HG03378 (cell line): ENCODE data around the gene LMNA.

Experiments used
- ATAC-seq: cut with Tn5 transposase; IDR thresholded peaks from one replicate; pipeline ENCODE4 v1.9.1; 2021; ENCODE audit warnings: mild to moderate bottlenecking, moderate library complexity; ENCODE audit not compliant: unreplicated experiment

LMNA gene

DNA sequence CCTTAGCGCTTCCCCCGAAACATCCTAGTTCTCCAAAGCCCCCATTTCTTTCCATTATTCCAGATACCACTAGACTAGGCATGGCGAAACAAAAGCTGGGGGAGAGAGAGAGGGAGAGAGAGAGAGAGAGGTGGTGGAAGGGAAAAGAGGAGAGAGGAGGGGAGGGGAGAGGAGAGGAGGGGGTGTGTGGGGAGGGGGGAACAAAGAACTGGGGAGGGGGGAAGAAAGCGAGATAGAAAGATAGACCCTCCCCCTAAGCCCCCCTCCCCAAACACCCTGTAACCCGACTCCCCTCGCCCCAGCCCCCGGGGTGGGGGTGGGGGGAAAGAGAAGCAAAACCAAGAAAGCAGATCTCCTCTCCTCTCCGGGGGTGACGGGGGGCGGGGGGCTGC, 32.6 kb upstream of the LMNA start:
- ATAC-seq = no peak

DNA sequence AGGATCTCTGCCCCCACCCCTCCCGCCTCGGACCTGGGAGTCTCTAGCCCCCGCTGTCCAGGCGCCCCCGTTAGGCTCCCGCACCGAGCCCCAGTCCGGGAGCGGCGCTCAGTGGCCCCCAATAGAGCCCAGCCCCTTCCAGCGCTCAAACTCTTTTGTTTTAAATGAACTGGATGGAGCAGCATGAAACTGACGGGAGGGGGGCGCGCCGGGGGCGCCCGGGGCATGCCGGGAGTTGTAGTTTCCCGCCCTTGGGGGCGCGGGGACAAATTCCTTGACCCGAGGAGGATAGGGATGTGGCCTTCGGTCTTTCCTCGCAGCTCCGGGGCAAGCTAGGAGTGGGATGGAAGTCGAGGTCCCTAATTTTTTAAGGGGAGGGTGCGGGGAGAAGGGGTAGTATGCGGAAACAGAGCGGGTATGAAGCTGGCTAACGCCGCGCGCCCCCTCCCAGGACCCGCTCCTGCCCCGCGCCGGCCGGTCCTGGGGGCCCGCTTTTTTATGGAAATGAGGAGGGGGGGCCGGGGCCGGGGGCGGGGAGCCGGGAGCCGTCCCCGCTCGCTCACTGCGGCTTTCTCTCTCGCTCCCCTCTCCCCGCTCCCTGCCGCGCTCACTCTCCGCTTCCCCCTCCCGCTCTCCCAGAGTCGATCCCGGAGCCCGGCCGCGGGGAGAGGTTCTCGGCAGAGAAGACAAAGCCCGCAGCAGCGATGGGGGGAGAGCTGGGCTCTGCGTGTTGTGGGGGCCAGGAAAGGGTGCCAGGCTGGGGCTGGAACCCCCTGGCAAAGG, 32.0 kb upstream of the LMNA start, which contains the start of gene MEX3A:
TSS of gene MEX3A (minus strand) at position 157 of the 783 bp plus-strand sequence. CDS start 467 bp downstream, outside the sequence.
- no peak for ATAC-seq

DNA sequence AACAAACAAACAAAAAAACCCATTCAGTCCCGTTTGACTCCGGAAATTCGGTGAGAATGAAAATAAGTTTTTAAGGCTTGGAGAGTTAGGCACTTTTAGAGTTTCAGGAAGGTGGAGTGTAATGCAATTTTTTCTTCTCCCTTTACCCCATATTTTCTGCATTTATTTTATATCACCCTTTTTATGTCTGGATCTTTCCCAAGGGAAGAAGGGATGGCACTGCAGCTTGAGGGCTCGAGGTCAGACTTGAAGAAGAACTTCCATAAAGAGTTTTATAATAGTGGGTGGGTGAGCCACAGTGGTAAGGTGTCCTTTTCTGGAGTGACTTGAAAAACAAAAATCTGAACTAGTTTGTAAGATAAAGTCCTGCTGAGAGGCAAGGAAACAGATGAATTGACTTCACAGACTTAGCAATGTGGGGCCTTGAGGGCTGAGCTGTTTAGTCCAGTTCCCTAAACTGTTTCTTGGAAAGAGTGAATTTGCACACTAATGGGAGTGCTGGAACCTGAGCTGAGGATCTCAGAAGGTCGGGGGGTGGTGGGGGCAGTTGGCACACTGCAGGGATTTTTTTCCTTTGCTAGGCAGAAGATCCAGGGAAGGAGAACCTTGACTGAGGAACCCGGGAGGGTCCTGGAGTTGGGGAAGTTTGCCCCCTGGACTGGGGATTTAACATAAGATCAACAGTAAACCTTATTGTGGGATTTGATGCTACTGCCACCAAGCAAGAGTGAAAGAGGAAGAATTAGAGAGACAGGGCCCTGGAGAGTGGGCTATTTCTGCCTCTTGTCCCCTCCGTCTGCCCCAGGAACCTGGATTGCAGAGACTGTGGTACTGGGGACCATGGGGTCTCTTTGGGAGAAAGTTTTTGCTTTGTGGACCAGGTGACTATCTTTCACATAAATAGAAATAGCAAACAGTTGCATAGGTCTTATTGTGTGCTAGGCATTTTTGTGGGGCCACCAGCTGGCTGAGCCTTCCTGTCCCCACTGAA, 30.4 kb upstream of the LMNA start:
- ATAC-seq = no peak

DNA sequence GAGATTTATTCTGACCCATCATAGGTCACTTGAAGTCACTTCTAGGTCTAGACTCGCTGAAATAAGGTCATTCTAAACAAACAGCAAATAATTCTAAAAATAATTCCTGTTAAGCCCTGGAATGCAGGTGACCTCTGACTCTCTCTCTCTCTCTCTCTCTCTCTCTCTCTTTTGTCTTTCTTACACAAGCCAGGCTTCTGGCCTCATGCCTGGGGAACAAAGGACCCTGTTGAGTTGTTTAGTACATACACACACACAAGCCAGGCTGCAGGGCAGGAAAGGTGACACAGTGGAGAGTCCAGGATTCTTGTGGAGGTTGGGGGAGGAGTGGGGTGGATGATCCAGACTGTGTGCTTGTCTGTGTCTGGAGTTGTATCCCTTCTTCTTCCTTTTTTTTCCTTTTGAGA, 28.3 kb upstream of the LMNA start:
- ATAC-seq = no peak

DNA sequence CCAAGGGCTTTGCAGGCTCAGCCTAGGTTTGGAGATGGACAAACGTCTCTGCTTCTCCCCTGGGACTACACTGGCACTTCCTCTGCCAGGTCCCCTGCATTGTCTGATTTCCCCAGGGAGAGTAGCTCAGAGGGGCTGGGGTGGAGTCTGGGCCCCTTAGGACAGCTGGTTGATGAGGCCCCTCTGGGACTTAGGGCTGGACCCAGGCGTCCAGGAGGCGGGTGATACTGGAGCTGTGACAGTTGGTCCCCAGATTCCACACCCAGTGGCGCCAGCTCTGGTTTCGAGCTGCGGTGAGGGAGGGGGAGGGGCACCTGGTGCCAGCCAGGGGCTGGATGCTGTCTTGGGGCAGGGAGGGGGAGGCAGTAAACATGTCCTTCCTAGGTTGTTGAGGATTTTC, 24.8 kb upstream of the LMNA start:
- ATAC-seq = no peak

DNA sequence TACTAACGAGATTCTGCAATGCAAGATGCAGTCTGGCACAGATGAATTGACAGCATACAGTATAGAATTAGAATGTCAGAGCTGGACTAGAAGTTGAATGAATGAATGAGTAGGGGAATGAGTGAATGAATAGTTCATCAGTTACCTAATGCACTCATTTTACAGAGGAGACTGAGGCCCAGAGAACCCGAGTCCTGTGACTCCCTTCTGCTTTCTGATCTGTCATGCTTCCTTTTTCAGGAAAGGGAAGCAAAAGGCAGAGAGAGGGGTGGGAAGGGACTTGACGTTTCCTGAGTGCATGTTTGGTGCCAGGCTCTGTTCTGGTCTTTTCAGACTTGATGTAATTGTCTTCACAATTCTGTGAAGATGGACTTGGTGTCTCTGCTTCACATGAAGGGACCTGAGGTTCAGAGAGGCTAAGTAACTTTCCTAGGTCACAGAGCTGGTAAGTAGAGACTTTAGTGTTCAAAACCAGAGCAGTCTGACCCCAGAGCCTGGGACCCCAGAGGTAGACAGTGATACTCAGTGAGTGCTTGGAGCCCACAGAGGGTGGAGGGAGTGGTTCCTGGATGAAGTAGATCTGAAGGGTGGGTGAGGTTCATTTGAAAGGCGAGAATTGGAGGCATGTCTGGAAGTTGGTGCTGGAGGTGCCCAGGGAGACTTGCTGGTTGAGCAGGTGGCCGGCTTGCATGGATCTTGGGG, 24.2 kb upstream of the LMNA start:
- no peak for ATAC-seq

DNA sequence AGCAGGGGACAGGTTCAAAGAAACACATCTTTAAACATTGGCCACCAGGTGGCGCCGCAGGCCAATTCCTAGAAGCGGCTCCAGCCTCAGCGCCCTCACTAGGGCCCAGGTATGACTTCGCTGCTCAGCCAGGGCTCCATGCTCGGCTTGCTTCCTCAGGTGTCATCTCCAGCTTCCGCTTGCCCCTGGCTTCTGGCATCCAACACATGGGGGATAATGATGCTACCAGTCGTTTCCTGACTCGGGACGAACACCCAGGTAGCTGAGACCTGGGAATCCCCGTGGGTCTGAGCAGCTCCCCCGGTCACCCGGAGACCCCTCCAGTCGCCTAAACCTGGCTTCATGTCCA, 23.7 kb upstream of the LMNA start:
- peak; percentile 60 for ATAC-seq

DNA sequence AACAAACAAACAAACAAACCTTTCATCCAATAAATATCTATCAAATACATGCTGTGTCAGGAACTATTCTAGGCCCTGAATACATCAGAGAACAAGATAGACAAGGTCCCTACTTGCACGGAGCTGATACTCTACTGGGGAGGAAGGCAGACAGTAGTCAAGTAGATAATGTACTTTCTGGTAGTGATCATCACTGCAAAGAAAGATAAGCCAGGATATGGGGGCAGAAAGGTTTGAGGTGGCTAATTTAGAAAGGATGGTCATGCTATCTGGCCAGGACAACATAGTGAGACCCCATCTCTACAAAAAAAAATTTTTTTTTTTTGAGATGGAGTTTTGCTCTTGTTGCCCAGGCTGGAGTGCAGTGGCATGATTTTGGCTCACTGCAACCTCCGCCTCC, 22.9 kb upstream of the LMNA start:
- ATAC-seq = no peak

DNA sequence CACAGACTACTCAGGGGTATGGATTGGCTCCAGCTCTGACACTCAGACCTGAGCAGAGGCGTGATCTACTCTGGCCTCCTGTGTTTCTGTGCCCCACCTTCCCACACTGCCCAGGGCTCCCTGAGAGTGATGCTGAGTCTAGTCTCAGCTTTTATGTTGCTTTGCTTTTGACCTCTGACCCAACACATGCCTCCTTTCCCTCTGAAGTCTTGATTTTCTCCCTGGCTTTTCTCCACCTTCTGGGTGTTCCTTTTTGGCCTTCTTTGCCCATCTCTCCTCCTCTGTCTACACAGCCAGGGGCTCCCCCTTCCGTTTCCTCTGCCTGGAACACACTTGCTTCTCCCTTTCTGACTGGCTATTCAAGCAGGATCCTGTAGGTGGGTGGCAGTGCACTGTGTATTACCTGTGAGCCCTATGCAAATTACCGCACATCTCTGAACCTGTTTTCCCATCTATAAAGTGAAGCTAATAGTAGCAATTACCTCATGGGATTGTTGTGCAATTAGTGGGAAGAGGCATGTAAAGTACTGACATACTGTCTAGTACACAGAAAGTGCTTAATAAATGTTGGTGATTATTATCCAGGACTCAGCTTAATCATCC, 18.5 kb upstream of the LMNA start:
- no peak for ATAC-seq

DNA sequence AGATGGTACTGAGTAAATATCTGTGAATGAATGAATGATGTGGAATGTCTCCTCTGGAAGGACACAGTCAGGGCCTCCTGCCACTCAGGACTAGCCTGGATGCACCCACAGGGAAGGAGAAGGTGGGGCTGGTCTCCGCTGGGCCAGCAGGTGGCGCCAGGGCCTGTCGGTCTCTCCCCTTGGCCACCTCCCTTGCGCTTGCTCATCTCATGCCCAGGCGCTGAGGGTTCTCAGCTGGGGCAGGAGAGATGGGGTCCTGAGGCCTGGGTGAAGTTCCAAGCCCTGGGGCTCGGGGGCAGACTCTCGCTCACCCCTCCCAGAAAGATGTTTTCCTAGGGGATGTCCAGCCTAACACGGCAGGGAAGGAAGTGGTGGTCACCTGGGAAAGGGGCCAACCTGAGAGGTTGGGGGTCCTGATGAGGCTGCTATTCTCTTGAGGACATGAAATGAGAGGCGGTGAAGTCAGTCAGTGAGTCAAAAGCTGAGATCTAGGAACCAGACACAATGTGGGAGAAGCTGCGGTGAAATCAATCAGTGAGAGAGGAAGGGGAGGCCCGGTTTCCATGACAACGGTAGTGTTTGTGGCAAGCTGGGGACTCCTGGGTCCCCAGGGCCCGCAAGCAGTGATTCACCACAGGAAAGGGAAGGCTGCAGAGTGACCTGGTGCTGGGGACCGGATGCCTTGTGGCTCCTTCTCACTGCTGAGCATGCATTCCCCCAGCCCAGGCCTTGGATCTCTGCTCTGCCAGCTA, 17.7 kb upstream of the LMNA start:
- peak; percentile 52 for ATAC-seq

DNA sequence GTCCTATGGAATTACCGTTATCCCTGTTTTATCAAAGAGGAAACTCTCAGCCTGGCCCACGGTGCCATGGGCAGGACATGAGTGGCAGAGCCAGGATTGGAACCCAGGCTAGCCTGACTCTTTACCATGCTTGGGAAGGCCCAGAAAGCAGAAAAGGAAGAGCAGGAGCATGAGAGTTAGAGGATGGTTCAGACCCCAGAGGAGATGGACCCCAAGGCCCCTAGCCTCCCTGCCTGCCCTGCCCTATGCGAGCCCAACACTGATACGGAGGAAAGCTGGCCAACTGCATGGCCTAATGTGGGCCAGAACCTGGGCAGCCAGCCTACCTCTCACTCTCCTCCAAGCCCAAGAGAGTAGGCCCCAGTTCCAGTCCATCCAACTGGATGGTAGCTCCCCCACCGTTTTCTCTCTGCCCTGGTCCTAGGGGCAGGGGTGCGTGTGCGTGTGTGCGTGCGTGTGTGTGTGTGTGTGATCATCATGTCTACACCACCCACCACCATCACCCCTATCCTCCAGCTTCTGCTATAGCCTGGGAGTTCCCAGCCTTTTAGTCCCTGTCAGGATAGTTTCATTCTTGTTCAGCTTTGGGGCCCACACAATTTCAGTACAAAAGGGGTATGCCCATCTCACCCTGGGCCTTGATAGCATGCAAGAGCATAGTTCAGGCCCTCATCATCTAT, 16.9 kb upstream of the LMNA start:
- ATAC-seq = no peak

DNA sequence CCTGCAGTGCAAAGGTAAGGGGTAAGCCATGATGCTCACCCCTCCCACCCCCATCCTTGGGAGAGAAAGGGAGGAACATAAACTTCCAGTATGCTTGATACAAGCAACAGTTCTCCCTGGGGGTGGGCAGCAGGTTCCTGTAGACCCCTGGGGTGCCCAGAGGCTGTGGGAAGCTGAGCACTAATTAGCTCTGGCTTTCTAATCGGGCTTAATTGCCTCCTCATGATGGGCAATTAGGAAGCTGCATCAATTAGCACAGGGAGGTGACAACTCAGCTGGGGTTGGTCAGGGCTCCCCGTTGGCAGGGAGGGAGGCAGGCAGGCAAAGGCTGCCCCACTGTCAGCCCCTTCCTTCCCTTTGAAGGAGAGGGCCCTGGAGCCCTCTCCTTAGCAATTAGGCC, 15.7 kb upstream of the LMNA start:
- no peak for ATAC-seq

DNA sequence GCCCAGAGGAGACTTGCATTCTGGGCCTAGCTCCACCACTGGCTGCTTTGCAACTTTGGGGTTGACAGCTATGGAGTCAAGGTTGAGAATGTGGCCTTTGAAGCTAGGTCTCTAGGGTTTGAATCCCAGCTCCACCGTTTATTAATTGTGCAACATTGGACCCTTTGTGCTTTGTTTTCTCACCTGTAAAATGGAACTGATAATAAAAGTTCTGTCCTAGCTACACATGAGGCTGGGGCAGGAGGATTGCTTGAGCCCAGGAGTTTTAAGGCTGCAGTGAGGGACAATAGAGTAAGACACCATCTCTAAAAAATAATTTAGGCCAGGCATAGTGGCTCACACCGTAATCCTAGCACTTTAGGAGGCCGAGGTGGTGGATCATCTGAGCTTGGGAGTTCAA, 15.2 kb upstream of the LMNA start:
- no peak for ATAC-seq

DNA sequence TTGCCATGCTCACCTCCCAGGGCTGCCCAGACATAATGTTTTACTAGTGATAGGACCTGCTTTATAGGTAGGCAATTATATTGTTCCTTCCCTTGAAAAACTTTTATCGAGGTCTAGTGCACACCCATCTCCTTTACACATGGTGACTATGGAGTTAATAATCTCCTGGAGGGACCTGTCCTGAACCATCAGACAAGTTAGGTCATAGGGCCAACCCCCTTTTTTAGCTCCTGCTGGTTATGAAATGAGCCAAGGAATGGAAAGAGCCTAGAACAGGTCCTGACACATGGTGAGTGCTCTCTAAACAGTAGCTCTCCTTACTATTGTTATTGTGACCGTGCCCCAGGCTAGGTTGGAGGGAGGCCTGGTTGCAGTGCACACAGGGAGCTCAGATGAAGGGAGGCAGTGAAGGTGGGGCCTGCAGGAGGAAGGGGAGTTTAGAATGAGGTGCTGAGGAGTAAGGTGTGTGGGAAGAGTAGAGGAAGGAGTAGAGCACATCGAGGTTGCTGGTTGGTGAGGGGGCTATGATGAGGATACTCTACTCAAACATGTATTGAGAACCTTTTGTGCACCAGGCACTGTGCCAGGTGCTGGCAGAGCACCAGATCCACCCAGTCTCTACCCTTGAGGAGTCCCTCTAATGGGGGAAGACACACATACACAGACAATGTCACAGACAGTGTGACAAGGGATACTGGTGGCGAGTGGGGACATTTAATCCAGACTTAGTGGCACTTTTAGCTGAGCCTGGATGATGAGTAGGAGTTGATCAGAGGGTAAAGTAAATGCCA, 14.1 kb upstream of the LMNA start:
- ATAC-seq = no peak

DNA sequence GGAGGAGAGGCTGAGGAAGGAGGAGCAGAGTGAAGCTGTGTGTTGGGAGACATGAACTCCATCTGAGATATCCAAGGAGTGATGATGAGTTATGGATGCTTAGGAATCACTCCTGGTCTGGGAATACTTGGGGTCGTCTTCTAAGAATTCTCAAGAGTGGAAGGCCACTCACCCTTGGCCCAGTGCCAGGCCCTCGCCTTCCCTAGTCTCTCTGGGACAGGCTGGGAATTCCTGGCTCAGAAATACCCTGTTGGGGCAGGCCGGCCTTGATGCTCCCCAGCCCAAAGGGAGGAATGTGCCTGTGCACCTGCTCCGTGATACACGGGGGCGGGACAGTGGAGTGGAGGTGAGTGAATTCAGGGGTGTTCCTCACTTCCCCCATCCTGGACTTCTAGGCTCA, 12.6 kb upstream of the LMNA start:
- ATAC-seq = no peak

DNA sequence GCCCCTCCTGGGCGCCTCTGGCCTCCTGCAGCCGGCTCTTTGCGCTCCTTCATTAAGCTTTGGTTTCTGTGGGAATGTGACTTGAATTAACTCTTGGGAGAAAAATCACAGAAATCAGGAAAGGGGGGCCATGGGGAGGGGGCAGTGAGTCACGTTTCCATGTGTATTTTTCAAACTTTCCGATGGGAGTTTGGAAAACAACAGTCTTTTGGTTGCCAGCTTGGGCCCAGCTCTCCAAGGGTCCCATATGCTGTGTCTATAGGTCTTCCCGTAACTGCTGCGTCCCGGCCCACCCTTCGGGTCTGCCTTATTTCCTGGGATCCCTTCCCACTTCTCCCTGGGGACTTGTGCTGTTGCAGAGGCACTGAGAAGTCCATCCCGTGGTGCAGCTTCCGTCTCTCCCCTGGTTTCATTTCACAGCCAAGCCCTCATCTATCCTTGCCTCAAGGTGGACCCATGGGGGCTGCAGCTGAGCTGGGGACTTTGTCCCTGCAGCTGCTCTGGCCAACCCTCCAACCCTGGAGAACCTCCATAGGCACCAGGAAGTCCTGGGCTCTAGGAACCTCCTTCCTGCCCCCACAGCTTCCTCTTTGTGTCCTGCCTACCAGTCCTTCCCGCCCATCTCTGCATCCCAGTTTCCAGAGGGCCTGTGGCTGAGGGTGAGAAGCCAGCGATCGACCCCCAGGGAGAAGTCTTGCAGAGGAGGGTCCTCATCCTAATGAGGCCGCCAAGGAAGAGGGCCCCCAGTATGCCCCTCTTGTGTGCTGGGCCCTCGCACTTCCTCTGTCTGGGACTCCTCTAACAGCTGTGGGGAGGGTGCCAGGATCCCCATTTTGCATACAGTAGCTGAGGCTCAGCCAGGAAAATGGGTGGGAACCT, 11.6 kb upstream of the LMNA start:
- ATAC-seq = no peak

DNA sequence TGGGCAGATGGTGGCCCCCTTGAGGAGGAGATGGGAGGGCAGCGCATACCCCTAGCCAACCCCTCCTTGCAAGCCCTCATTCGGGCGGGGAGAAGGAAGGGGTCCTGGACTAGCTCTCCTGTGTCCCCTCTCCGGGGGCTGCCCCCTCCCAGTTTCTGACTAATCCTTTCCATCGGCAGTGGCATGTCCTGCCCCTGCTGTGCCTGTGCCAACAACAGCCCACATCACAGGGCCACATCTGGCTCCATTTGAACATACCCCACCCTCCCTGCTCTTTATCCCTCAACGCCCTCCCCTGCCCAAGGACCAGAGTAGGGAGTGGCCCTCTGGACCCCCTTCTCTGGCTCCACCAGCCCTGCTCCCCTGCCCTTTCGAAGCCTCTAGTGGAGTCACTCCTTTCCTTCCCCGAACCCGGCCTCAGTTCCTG, 11.0 kb upstream of the LMNA start:
- no peak for ATAC-seq
